ENCODE measurements around the gene SSC5D.
"Not testable (repeated sequence)": the region's sequence is repeated elsewhere in the genome, so short reads cannot be mapped to it uniquely, and the experiment has no call there.

Gene SSC5D

GRCh38 chr19:55487924-55488687 lies at the start of gene SSC5D:
Gene SSC5D, plus strand, starts transcription at chr19:55488436. Its CDS starts 154 bp downstream, at chr19:55488590.
- FAIRE-seq: no peak

GRCh38 chr19:55439052-55439451 lies 49.2 kb upstream of the SSC5D start:
- FAIRE-seq: no peak

GRCh38 chr19:55440411-55441105 lies 47.7 kb upstream of the SSC5D start:
- no peak for FAIRE-seq

GRCh38 chr19:55441319-55441691 lies 46.9 kb upstream of the SSC5D start:
- no peak for FAIRE-seq

GRCh38 chr19:55441692-55442321 lies 46.4 kb upstream of the SSC5D start:
- FAIRE-seq: no peak

- no peak for FAIRE-seq
Measured at GRCh38 chr19:55442372-55442961, 45.8 kb upstream of the SSC5D start.

- FAIRE-seq: no peak
Measured at GRCh38 chr19:55443045-55443823, 45.0 kb upstream of the SSC5D start, which contains the start of gene SHISA7. Gene SHISA7, minus strand, starts transcription at chr19:55443300. Its CDS starts 437 bp downstream, at chr19:55442863.

GRCh38 chr19:55443824-55444480 lies 44.3 kb upstream of the SSC5D start:
- FAIRE-seq: no peak

- no peak for FAIRE-seq
Measured at GRCh38 chr19:55444646-55445045, 43.6 kb upstream of the SSC5D start.

GRCh38 chr19:55446060-55446459 lies 42.2 kb upstream of the SSC5D start:
- FAIRE-seq: no peak

GRCh38 chr19:55447421-55448174 lies 40.6 kb upstream of the SSC5D start:
- FAIRE-seq: no peak

GRCh38 chr19:55448175-55448490 lies 40.1 kb upstream of the SSC5D start:
- not testable (repeated sequence) for FAIRE-seq

GRCh38 chr19:55449469-55449868 lies 38.8 kb upstream of the SSC5D start:
- no peak for FAIRE-seq

GRCh38 chr19:55451163-55451964 lies 36.9 kb upstream of the SSC5D start:
- FAIRE-seq: no peak

GRCh38 chr19:55451965-55452748 lies 36.1 kb upstream of the SSC5D start:
- no peak for FAIRE-seq

GRCh38 chr19:55452749-55453346 lies 35.4 kb upstream of the SSC5D start:
- FAIRE-seq: no peak

- FAIRE-seq: no peak
Measured at GRCh38 chr19:55453511-55454260, 34.5 kb upstream of the SSC5D start.

GRCh38 chr19:55454787-55455243 lies 33.4 kb upstream of the SSC5D start:
- no peak for FAIRE-seq
